HT1080 (cell line): ENCODE measurements around the gene ZDHHC19. TPM values are rescaled to one million over a fixed set of nuclear protein-coding genes. Genes with fewer than 3 reads are reported as not detected.
A peak's percentile ranks its signal among the peaks of the same experiment; 100 is the strongest.
"Not testable (repeated sequence)": the region's sequence is repeated elsewhere in the genome, so short reads cannot be mapped to it uniquely, and the experiment has no call there.

Experiments
- DNase-seq: peaks from one replicate; pipeline ENCODE4 v3.0.0-alpha.2; 2015; ENCODE audit warnings: low read depth
- total RNA-seq: library from RNA; depleted of rRNA; stranded (reverse); fragments of >200 nt; shearing (Covaris generic); gene quantifications from 2 replicates; pipeline ENCODE4 v1.2.3, GENCODE V29; 2014

Gene ZDHHC19
- total RNA-seq, 1 experiment from 2014 or later = not detected

DNA sequence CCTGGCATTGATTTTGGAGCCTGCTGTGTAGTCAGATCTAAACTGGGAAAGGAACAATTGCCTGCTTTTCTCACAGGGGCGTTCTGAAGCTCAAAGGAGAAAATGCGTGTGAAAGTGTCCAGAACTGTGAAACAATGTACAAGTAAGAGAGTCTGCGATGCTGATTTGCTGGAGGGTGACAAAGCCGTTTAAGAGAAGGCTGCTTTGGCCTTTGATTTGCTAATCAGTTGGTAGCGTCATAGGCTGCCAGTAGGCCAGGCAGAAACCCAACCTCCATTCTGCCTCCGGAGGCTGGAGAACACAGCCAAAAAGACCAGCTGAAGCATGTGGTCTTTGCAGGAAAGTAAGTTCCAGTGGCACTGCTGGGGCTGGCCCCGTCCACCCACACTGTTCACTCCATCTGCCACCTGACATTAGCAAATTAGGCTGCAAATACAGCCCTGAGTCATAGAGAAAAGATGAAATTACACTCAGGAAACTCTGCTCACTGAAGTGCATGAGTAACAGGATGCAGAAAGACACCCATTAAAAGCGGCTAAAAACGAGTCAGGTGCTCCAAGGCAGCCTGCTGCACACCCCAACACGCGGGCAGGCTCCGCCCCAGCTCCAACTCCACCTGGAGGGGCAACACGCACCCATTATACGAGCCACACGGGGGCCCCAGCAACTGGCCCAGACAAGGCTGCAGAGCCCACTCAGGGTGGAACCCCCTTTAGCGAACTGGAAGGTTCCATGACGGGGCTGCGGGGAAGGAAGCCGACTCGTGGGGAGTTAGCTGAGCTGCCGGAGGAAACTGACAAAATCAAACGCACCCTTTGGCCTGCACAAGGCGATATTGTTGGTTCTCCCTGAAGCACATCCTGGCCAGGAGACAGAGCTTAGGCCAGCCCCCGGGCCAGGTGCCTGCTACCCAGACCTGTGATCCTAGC lies 31.6 kb downstream of the ZDHHC19 start:
- peak; percentile 84 for DNase-seq

DNA sequence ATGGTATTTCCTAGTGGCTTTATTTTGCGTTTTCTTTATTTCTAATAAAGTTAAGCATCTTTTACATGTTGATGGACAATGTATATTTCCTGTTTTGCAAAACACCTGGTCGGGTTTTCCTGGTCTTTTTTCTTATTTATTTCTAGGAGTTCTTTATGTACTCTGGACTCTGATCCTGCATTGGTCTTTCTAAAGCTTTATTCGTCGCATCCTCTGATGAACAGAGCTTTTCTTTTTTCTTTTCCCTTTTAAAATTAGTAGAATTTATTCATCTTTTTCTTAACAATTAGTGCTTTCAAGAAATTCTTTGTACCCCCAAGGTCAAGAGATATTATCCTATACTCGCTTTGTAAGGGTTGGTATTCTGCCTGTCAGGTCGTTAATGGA lies 32.2 kb downstream of the ZDHHC19 start:
- DNase-seq = no peak

DNA sequence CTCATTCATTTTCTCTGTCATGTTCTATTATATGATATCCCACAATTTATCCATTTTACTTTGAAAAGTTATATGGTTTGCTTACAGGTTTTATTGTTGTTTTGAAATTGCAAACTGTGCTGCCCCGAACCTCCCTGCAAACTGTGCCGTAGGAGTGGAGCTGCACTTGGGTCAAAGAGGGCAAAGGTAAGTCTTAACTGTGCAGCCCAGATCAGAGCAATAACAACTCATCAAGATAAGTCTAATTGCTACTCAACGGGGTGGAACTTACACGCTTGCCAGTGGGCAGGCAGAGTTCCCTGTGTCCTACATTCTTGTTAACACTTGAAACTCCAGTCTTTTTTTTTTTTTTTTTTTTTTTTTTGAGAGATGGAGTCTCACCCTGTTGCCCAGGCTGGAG lies 33.2 kb downstream of the ZDHHC19 start:
- no peak for DNase-seq

DNA sequence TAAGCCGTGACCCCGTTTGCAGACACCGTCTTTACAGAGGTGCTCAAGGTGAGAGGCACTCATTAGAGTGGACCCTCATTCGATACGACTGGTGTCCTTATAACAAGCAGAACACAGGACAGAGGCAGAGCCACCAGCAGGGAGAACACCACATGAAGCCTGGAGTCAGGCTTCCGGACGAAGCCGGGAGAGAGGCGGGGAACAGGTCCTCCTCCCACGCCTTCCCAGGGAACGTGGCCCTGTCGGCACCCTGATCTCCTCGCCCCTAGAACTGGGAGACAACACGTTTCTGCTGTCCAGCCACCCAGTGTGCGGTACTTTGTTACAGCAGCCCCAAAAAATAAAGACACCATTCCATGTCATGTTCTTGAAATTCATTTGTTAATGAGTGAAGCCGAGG lies 33.6 kb downstream of the ZDHHC19 start:
- DNase-seq = no peak

DNA sequence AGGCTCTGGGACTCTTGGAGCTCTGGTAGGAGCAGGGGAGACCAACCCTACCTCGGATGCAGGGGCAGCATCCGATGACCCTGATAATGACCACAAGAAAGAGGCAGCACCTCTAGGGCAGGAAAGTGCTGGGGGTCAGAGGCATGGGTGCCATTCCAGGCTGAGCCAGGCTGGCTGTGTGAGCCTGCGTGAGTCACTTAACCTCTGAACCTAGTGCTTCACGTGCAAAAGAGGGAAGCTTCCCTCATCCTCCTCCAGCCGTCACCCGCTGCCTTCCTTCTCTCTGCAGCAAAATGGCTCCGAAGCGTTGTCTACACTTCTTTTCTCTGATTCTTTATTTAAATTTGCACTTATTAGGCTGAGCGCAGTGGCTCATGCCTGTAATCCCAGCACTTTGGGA lies 35.5 kb downstream of the ZDHHC19 start:
- no peak for DNase-seq

DNA sequence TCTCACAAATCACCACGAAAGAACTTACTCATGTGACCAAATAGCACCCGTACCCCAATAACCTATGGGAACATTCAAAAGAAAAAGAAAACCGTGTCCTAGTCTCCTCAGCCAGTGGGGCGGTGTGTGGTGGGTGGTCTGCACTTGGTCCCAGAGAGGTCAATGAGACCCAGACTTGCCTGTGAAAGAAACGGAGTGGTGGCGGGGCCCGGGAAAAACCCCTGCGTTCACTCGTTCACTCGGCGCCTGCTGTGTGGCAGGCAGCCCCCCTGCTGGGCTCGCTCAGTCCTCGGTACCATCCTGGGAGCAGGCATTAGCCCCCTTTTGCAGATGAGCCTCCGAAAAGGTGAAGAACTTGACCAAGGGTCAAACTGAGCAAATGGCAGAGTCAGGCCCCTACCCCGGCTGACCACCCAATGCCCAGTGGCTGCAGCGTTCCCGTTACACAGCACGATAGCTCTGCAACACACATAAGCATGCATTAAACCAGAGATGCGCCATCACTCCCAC lies 36.0 kb downstream of the ZDHHC19 start:
- DNase-seq = no peak

DNA sequence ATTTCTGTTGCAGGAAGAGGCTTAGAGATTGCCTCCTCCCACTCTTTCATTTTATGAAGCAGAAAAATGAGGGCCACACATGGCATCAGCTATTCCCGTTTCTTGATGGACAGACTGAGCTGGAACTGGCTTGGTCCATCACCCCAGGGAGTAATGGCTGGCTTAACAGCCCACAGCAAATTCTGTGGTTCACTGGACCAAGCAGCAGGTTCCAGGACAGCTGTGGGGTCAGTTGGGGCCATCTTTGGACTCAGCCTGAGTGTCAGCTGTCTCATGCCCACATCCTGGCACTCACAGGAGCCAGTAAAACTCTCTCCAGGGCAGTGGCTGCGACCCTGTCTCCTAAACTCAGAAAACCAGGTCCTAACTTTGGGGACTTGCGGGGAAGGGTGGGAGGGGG lies 36.5 kb downstream of the ZDHHC19 start:
- no peak for DNase-seq

DNA sequence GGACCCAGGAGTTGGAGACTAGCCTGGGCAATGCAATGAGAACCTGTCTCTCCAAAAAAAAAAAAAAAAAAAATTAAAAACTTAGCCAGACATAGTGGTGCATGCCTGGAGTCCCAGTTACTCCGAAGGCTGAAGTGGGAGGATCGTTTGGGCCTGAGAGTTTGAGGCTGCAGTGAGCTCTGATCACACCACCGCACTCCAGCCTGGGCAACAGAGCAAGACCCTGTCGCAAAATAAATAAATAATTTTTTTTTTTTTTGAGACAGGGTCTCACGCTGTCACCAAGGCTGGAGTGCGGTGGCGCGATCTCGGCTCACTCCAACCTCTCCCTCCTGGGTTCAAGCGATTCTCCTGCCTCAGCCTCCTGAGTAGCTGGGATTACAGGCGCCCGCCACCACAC lies 40.9 kb downstream of the ZDHHC19 start:
- DNase-seq = not testable (repeated sequence)

DNA sequence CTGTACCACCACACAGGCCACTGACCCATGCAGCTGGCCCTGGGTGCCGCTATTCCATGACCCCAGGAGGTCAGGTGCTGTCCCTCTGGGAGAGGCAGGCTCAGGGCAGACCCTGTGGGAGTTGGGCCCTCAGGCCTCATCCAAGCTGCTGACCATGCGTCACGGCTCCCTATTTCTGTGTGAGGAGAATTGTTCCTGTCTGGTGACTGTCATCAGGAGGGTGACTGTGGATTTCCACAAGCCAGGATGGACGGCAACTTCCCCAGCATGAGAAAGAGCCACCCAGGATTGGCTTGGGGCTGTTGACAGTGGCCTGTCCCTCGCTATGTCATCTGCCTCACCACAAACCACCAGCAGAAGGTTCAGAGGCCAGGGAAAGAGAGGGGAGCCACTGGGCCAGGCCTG lies 41.4 kb downstream of the ZDHHC19 start:
- DNase-seq = no peak

DNA sequence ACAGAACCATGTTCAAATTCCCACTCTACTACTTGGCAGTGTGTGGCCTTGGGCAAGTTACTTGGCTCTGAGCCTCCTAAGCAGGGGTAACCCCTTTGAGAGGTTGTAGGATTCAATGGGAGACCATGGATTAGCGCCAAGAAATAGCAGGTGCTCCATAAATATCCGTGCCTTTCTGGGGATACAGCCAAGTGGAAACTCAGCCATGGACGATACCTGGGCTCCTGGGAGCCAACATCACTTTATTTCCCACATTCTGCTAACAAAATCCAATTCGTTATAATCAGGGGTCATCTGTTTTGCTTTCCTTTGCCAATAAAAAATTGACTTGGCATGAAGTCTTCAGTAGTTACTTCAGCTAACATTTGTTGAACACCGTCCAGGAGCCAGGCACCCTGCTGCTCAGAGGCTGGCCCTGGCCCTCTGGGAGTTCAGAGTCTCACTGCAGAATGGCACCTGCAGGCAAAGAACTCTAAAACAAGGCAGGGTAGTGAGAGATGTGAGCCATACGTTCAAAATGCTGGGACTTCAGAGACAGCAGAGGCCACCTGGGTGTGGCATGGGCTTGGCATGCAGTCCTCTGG lies 42.3 kb downstream of the ZDHHC19 start:
- no peak for DNase-seq

DNA sequence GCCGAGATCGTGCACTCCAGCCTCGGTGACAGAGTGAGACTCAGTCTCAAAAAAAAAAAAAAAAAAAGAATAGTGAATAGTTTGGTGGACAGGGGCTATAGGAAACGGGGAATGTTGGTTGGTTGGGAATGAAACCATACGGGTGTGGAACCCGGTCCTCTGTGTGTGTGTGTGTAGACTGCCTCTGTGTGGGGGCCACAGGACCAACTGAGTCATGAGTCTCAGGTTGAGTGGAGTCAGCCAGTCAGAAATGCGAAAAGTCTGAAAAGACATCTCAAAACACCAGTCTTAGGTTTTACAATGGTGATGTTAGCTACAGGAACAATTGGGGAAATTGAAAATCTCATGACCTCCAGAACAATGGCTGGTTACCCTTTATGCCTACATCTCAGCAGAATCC lies 44.5 kb downstream of the ZDHHC19 start:
- DNase-seq = no peak

DNA sequence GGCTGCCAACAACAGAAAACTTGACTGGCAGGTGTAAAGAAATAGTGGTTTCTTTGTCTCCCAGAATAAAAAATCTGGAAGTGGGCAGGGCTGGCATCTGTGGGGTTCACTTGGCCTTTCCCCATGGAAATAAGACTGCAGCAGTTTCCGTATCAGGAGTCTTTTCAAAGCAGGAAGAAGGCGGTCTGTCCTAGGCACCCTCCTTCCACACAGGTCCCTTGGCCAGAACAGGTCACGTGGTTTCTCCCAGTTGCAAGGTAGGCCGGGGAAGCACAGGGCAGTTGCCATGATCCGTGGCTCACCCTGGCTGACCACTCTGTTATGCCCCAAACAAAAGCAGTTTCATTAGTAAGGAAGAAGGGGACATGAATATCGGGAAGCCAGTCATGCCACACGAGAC lies 45.4 kb downstream of the ZDHHC19 start:
- DNase-seq = no peak

DNA sequence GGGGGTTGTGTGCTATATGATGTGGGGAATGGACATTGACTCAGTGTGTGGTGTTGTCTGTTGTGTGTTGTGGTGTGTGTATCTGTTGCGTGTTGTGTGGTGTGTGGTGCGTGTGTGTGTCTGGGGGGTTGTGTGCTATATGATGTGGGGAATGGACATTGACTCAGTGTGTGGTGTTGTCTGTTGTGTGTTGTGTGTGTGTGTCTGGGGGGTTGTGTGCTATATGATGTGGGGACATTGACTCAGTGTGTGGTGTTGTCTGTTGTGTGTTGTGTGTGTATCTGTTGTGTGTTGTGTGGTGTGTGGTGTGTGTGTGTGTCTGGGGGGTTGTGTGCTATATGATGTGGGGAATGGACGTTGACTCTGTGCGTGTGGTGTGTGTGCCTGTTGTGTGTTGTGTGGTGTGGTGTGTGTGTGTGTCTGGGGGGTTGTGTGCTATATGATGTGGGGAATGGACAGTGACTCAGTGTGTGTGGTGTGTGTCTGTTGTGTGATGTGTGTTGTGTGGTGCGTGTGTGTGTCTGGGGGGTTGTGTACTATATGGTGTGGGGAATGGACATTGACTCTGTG lies 46.1 kb downstream of the ZDHHC19 start:
- DNase-seq = not testable (repeated sequence)

DNA sequence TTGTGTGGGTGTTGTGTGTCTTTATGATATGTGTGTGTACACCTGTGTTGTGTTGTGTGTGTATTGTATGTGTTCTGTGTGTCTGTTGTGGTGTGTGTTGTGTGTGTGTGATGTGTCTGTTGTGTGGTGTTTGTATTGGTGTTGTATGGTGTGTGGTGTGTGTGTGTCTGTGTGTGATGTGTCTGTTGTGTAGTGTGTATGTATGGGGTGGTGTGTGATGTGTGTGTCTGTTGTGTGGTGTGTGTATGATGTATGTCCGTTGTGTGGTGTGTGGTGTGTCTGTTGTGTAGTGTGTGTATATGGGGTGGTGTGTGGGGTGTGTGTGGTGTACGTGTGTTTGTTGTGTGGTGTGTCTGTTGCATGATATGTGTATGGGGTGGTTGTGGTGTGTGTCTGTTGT lies 46.6 kb downstream of the ZDHHC19 start:
- no peak for DNase-seq

DNA sequence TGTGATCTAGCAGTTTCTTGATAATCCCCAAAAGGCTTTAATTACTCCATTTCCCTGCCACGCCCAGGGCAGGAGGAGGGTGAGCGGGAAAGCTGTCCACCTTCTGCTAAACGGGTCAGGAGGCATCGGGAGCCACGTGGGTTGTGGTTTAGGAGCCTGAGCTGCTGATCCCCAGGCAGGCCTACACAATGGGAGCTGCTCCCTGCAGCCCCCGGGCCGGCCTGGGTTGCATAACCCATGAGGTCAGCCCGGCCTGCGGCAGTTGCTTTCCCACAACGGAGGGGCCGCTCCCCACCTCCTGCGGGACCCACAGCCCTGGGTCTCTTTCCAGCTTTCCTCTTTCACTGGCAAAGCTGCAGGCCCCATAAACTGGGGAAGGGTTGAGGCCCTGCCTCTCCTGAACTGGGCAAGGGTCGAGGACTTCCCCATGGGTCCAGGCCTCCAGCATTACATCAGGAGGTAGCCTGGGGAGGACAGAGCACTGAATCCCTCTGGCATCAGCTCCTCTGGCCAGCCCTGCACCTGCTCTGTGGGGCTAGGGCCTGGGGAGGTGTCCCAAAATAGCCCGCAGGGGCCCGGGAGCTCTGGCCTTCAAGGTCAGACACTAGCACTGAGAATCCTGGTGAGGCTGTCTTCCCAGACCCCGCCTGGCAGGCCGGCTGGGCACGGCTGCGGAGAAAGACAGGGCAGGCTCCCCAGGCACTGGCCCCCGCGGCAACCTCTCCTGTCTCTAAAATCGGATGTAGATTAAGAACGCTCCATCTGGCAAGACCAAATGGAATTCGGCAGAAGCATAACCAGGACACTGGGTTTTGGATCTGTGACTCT lies 47.3 kb downstream of the ZDHHC19 start:
- no peak for DNase-seq

DNA sequence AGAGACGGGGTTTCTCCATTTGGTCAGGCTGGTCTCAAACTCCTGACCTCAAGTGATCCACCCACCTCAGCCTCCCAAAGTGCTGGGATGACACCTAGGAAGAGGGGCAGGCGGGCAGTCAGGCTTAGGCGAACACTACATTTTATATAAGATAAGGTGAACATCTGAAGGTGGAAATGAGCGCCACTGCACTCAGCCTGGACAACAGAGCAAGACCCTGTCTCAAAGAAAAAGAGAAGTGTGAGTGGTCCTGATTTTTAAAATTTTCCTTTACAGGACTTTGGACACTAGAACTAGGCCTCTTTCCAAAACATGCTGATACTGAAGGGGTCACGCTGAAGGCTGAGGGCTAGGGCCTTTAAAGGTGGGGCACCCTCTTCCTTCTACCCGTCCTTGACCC lies 48.0 kb downstream of the ZDHHC19 start:
- no peak for DNase-seq

DNA sequence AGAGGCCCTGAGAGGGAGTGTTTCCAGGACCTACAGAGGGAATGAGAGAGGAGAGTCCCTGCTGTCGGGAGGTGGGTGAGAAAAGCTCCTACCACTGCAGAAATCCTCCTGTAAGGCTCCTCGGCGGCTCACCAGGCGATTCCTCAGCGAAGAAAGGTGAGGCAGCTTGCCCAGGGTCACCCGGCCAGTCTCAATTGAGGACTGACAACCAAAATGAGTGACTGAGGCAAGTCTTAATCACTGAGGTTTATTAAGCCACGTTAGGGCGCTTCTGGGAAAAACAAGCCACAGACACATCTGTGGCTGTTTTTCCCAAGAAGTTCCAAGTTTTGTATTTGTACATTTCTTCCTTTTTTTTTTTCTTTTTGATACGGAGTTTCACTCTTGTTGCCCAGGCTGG lies 48.5 kb downstream of the ZDHHC19 start:
- no peak for DNase-seq

DNA sequence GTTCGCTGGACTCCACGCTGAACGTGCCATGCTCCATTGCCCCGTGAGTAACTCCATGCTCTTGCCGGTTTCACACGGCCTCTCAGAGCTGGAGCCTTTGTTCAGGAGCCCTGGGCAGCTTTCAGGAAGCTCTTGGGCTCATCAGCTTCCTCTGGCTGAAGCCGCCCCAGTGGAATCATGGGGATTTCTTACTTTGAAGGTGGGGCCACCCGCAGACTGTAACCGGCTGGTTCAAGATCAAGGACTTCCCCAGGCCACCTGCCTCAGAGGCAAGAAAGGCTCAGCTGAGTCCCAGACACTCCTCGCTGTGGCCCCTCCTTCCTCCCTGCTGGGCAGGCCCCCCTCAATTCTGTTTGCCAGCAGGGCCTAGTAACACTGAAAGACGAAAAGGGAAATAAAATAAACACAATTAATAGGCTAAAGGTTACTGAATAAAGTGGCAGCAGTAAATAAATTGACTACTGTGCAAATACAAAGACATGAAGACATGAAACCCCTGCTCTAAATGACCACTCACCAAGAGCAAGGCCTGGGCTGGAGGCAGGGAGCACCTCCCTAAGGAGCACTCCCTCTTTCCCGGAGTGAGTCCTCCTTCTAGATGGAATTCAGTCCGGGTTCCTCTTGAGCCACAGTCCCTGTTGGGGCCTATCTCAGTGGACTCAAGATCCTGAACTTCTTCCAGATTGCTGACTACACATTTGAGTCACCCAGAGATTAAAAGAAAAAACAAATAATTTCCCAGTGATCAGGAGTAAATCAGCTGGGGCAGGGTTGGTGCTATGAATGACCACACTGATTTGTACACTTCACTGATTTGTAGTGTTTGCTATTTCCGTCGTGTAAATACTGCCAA lies 51.0 kb downstream of the ZDHHC19 start:
- DNase-seq = peak; percentile 43

DNA sequence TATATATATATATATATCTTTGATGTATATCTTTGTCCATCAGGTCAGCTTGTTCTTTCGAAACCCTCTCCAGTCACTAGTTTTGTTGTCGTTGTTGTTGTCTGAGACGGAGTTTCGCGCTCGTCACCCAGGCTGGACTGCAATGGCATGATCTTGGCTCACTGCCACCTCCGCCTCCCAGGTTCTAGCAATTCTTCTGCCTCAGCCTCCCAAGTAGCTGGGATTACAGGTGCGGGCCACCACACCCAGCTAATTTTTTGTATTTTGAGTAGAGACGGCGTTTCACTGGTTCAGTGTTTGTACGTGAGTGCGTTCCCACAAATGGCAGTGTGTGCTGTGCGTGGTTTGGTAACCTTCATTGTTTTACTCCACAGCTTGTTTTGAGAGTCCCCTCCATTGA lies 51.7 kb downstream of the ZDHHC19 start:
- DNase-seq = no peak

DNA sequence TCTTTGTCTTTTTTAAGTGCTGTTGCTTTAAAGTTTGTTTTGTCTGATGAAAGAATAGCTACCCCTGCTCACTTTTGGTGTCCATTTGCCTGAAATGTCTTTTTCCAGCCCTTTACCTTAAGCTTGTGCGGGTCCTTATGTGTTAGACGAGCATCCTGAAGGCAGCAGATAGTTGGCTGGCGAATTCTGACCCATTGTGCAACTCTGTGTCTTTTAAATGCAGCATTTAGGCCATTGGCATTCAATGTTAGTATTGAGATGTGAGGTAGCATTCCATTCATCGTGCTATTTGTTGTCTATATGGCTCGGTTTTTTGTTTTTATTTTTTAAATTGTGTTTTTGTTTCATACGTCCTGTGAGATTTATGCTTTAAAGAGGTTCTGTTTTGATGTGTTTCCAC lies 55.0 kb downstream of the ZDHHC19 start:
- no peak for DNase-seq

DNA sequence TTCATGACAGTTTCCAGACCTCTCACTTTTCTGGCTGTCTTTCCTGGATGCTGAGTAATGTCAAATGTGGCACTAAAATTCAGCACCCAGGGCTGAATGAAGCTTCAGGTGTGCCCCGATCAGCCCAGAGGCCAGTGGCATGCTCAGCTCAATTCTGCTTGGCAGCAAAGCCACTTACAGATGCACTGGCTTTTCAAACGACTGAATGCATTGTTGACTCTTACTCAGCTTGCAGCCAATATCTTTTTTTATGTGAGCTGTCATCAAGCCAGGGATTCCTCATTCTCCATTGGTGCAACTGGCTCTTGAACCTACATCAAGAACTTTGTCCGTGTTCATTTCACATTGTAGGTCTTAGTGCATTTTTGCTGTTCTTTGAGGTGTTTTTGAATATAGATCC lies 60.7 kb downstream of the ZDHHC19 start:
- DNase-seq = no peak
